Measurements from ENCODE around the gene KCNMA1.

Gene KCNMA1

DNA sequence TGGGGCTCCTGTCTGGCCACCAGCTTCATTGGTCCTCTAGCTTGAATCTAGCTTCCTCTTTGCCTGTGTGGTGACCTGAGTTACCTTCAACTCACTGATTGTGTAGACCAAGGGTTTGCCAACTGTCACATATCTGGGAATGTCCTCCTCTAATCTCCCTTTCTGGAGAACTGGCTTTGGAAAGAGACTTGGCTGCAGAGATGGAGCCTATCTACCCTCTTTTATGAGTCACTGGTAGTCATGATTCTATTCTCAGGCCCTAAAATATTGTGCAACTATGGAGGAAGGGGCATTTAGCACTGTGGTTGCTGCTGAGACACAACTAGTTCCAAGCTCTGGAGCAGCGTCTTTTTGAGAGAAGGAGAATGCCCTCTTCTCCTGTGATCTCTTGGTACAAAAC lies 691.3 kb downstream of the KCNMA1 start:
- H3K9ac ChIP-seq, result no peak overlapping the region
- no peak overlapping the region for H2AFZ ChIP-seq (ENCODE audit: low read depth)
- H3K27ac ChIP-seq, result no peak overlapping the region
- no peaks in the 10 kb centered on the region for H3K4me1 ChIP-seq (ENCODE audit: low read depth, poor library complexity, severe bottlenecking)
- H4K20me1 ChIP-seq (ENCODE audit: insufficient read depth), result no peaks in the 10 kb centered on the region
- H3K79me2 ChIP-seq (ENCODE audit: insufficient read depth, low read depth), result no peaks in the 10 kb centered on the region
- H3K4me3 ChIP-seq (IDR thresholded peaks at IDR 0.05; ENCODE audit: insufficient read depth, low read depth, low read length), result no peak overlapping the region
- H3K36me3 ChIP-seq (ENCODE audit: insufficient read depth), result no peaks in the 10 kb centered on the region
- H3K27me3 ChIP-seq (ENCODE audit: insufficient read depth, low read depth), result no peaks in the 10 kb centered on the region
- TF ChIP-seq, protein P1, sequence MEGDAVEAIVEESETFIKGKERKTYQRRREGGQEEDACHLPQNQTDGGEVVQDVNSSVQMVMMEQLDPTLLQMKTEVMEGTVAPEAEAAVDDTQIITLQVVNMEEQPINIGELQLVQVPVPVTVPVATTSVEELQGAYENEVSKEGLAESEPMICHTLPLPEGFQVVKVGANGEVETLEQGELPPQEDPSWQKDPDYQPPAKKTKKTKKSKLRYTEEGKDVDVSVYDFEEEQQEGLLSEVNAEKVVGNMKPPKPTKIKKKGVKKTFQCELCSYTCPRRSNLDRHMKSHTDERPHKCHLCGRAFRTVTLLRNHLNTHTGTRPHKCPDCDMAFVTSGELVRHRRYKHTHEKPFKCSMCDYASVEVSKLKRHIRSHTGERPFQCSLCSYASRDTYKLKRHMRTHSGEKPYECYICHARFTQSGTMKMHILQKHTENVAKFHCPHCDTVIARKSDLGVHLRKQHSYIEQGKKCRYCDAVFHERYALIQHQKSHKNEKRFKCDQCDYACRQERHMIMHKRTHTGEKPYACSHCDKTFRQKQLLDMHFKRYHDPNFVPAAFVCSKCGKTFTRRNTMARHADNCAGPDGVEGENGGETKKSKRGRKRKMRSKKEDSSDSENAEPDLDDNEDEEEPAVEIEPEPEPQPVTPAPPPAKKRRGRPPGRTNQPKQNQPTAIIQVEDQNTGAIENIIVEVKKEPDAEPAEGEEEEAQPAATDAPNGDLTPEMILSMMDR (conservative IDR thresholded peaks at IDR 0.05; ENCODE audit: low read depth, low read length), result no peak
- no peak overlapping the region for H3K4me2 ChIP-seq

DNA sequence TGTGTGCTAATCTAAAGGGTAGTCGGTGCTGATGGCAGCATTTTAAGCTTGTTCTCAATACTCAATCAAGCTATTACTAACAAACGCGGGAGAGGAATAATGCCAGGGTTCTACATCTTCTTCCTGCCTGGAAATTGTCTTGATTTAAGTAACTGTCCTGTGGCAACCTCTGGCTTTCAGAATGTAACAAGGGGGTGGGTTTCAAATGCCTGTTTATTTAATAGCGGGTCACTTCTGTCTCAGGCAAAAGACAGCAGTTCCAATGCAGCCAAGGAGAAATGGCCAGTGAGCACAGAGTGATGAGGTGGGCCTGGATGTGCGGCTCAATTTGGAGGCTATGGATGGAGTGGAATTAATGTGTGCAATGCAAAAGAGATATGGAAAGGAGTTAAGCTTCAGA lies 692.4 kb downstream of the KCNMA1 start:
- H3K27me3 ChIP-seq (ENCODE audit: insufficient read depth, low read depth), result no peaks in the 10 kb centered on the region
- no peak overlapping the region for H2AFZ ChIP-seq (ENCODE audit: low read depth)
- H4K20me1 ChIP-seq (ENCODE audit: insufficient read depth), result no peaks in the 10 kb centered on the region

DNA sequence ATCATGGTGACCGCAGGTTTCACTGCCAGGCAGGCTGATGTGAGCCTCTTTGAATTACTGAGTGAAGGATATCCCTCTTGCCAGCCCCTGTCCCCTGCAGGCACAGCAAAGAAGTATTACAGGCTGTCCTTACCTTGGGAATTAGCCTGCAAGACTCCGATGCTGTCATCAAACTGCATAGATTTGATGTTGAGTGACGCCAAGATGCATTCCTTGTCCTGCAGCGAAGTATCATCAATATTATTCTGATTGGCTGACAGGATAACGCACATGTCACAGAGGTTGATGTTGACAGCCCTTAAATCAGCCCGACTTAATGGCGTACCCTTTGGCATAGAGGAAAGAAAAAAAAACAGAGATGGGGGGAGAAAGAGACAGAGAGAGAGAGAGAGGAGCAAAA lies 693.0 kb downstream of the KCNMA1 start:
- H3K36me3 ChIP-seq (ENCODE audit: insufficient read depth), result no peaks in the 10 kb centered on the region
- no peak overlapping the region for H3K4me3 ChIP-seq (IDR thresholded peaks at IDR 0.05; ENCODE audit: insufficient read depth, low read depth, low read length)
- H3K79me2 ChIP-seq (ENCODE audit: insufficient read depth, low read depth), result no peaks in the 10 kb centered on the region
- TF ChIP-seq, protein P1 (conservative IDR thresholded peaks at IDR 0.05; ENCODE audit: low read depth, low read length), result no peak
- no peak overlapping the region for H2AFZ ChIP-seq (ENCODE audit: low read depth)
- no peak overlapping the region for H3K9ac ChIP-seq
- H3K4me2 ChIP-seq, result no peak overlapping the region
- no peaks in the 10 kb centered on the region for H3K4me1 ChIP-seq (ENCODE audit: low read depth, poor library complexity, severe bottlenecking)
- no peaks in the 10 kb centered on the region for H4K20me1 ChIP-seq (ENCODE audit: insufficient read depth)
- H3K27ac ChIP-seq, result no peak overlapping the region
- H3K27me3 ChIP-seq (ENCODE audit: insufficient read depth, low read depth), result no peaks in the 10 kb centered on the region

More for the DNA sequence above, 692.4 kb downstream of the KCNMA1 start:
- Histone ChIP-seq H3K4me2 (no peak overlapping the region), H3K9ac (no peak overlapping the region), H3K27ac (no peak overlapping the region), H3K36me3 (ENCODE audit: insufficient read depth) (no peaks in the 10 kb centered on the region), H3K79me2 (ENCODE audit: insufficient read depth, low read depth) (no peaks in the 10 kb centered on the region), H3K4me3 (IDR thresholded peaks at IDR 0.05; ENCODE audit: insufficient read depth, low read depth, low read length) (no peak overlapping the region), H3K4me1 (ENCODE audit: low read depth, poor library complexity, severe bottlenecking) (no peaks in the 10 kb centered on the region)
- TF ChIP-seq, protein P1 (conservative IDR thresholded peaks at IDR 0.05; ENCODE audit: low read depth, low read length), result no peak

DNA sequence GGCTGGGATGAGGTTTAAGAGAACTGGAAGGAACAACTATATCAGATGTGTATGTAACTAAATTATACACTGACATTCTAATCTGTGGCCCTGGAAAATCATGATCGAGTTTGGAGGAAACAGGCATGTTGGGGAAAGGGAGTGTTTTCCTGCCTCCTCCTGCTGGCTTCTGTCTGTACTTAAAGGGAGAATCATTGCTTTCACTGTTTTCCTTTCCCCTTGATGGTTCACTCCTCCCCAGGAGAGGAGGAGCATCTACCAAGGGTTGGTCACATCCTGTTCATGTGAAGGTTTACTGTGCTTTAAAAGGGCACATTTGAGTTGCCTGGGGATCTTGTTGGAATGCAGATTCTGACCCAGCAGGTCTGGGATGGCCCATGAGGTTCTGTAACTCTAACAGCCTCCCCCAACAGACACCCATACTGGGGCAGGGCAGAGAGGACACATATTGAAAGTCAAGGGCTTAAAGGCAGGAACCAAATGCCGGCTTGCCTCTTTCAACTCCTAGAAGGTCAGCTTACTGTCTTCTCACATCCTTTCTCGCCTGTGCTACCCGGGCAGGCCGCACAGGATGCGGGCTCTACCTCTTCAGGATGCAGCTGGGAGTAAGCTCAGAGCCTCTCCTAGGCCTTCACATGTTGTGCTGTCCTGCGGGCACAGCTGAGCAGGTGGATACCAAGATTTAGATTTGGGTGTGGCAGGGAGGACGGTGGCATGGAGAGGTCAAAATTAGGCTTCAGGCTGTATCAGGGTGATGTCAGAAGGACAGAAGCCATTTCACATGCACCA lies 694.8 kb downstream of the KCNMA1 start:
- no peak overlapping the region for H2AFZ ChIP-seq (ENCODE audit: low read depth)

More for the DNA sequence above, 694.8 kb downstream of the KCNMA1 start:
- no peak overlapping the region for H3K9ac ChIP-seq
- H4K20me1 ChIP-seq (ENCODE audit: insufficient read depth), result no peaks in the 10 kb centered on the region
- H3K4me2 ChIP-seq, result no peak overlapping the region
- no peaks in the 10 kb centered on the region for H3K79me2 ChIP-seq (ENCODE audit: insufficient read depth, low read depth)
- no peak overlapping the region for H3K27ac ChIP-seq
- H3K4me1 ChIP-seq (ENCODE audit: low read depth, poor library complexity, severe bottlenecking), result no peaks in the 10 kb centered on the region
- H3K36me3 ChIP-seq (ENCODE audit: insufficient read depth), result no peaks in the 10 kb centered on the region
- no peak overlapping the region for H3K4me3 ChIP-seq (IDR thresholded peaks at IDR 0.05; ENCODE audit: insufficient read depth, low read depth, low read length)
- TF ChIP-seq, protein P1 (conservative IDR thresholded peaks at IDR 0.05; ENCODE audit: low read depth, low read length), result no peak
- H3K27me3 ChIP-seq (ENCODE audit: insufficient read depth, low read depth), result no peaks in the 10 kb centered on the region

Measured in KMS-11 (cell line).